Colon (tissue), 2 donors: ENCODE results near the gene MRPL43.

ENCODE experiments used
- FAIRE-seq: peaks from 2 replicates; lab custom pipeline; 2012; peaks lifted over from hg19 to GRCh38; lab: Jason Lieb, UNC
- donor health status: control.
- donor health status: control.

MRPL43 gene

DNA sequence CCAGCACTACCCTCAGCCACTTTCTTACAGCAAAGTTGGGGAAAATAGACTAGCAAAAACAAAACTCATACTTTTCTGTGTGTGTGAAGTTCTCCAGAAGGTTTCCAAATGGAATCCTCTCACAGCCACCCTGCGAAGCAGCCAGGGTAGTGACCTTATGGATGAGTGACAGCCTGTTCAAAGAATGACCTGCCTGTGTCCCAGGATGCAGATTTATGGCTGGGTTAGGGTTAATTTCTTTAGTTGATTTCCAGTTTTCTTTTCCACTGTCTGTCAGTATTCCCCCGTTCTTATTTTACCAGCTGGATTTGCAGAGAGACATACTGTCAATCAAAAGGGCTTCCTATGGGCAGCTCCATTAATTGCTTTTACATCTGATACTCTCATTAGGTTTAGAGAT is 20.4 kb downstream of the MRPL43 start:
- FAIRE-seq: no peak

DNA sequence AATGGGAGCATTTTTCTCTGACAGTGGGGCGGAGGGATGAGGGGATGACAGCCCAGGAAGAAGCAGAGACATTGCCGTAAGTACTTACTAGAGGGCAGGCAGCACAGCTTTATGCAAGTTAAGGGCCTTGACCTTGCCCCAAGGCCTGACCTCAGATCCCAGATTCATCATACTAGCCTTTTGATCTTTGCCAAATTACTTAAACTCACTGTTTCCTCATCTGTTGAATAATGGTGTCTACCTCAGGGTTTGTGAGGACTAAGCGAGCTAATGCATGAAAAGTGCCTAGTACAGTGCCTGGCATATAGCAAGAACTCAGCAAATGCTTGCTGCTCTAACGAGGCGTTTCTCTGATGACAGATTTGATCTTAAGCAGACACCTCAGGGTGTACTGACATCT is 21.5 kb downstream of the MRPL43 start:
- no peak for FAIRE-seq

DNA sequence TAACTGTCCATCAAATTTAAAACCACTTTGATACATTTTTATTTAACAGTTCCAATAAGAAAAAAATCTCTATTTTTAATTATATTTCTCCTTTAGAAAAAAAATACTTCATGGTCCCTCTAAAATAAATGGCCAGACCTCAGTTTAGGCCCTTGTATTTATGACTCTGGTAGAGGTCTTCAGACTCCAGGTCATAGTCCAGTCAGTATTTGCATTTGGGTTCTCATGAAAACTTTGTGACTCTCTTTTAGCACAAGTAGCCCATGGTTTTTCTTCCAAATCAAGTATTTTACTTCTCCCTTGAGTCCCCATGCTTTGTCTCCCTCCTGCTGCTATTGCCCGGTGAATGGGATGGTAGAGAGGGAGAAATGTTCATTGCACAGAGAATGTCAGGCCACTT is 23.5 kb downstream of the MRPL43 start:
- FAIRE-seq: no peak

DNA sequence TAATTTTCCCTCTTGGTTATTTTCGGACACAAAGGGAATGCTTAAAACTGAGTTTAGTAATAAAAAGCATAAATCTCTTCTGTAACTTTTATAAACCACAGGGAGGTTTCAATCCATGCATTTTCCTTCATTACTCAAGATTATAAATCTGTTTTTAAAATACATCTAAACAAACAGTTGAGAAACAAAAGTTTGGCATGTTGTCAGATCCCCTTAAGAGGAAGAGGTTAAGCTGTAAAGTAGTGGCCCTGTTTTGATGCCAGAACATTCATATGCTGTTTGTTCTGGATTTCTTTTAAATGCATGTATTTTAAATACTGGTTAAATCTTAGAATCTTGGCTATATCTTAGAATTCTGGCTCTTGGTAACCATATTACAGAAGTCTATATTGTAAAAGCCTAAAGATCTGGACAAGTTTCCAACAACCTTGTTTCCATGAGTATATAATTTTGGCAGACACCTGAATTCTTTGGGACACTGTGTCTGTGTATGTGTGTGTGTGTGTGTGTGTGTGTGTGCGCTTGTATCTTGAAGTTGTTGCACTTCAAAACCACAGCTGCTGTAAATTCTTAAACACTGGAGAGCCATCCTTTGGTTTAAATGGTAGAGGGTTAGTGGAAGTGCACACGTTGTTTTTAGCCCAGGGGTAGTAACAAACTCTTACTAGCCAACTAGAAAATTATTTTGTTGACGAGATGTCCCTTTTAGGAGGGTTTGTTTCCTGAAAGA is 24.8 kb downstream of the MRPL43 start:
- no peak for FAIRE-seq

DNA sequence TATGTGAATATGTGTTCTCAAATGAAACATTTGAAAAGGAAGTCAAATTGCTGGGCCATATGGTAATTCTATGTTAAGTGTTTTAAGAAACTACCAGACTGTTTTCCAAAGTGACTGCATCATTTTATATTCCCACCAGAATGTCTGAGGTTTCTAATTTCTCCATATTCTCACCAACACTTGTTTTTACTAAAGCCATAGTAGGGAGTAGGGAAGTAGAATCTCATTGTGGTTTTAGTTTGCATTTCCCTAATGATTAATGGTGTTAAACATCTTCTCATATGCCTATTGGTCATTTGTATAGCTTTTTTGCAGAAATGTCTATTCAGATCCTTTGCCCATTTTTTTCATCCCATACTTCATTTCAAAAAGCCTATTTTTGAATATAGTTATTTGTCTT is 27.0 kb downstream of the MRPL43 start:
- no peak for FAIRE-seq

DNA sequence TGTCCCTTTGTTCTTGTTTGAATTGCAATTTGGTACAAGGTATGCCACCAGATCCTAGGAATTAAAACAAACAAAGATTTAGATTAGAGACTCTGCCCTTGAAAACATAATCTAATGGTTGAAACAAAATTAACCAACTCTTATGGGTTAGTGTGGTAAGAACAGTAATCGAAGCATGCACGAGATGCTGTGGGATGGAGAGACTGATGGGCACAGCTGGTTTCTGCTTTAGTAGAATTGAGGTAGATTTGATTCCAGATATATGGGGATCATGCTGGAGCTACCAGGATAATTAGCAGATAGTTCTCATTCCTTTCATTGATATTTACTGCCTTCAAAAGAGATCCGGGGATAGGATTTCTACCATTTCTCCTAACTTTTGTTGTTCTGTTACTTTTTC is 38.4 kb downstream of the MRPL43 start:
- FAIRE-seq: no peak

DNA sequence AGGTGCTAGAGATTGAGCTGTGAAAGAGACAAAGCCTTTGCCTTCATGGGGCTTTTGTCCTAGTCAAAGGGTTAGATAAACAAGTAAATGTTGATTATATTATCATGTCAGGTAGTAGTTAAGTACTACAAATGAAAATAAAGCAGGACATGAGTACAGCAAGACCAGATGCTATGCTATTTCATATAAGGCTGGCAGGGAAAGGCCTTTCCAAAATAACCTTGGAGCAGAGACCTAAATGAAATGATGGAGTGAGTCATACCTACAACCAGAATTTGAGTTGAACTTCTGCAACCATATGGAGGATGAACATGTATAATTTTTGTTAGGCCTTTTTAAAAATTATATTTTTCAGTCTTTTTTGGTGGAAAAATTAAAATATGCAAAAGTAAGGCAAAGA is 41.5 kb downstream of the MRPL43 start:
- FAIRE-seq: no peak

DNA sequence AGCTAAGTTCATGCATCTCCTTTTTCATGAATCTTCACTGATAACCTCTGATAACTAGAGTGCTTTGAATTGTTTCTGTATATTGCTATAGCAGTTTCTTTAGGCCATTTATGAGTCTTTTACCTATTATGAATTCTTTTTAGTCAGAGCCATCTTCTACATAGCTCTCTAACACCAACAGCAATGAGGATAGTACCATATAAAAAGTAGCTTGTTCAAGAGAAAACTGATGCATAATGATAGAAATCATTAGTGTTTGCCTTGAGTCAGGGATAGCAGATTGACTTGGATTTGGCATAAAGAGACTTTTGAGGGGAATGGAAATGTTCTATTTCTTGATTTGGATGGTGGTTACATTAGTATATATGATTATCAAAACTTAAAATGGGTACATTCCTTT is 43.8 kb downstream of the MRPL43 start:
- FAIRE-seq: no peak

DNA sequence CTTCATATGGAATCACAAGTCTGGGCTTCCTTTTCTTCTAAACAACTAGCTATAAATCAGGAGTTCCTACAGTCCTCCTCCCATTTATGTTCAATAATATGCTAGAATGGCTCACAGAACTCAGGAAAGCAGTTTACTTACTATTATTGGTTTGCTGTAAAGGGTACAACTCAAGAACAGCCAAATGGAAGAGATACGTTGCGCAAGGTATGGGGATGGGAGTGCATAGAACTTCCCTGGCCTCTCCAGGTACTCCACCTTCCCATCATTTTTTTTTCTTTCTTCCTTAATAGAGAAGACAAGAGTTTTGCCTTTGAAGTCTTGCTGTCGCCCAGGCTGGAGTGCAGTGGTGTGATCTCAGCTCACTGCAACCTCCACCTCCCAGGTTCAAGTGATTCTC is 45.1 kb downstream of the MRPL43 start:
- no peak for FAIRE-seq

DNA sequence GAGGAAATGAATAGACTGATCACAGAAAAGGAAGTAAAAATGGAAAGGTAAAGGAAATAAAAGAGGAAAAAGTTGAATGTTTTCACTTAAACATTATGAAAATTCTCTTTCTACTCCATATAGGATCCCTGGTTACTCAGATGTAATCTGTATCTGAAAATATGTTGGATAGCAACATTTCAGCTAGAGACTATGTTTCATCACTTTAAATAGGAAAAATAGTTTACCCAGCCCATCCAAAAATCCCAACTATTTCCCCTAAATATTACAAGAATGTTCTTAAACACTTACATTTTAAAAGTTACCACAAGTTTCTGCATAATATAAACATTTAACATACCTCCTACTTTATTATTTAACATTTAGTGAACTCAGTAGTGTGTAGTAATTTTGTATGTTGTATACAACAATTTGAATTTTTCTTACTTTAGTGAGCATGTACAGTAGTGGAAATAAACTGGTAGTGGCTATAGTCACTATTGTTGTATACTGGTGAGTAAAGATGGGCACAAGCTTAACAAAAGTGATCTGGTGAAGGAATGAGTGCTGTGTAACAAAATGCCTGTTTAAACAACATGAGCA is 47.4 kb downstream of the MRPL43 start:
- no peak for FAIRE-seq
